NCI-H2196 treated with DMSO at 0.1 percent for 48 hours (cell line): ENCODE data around the gene FITM1.
A peak's percentile ranks its signal among the peaks of the same experiment; 100 is the strongest.

Experiments used
- DNase-seq: peaks from one replicate; lab custom pipeline; 2025; ENCODE audit not compliant: unreplicated experiment; lab: John Stamatoyannopoulos, UW

Gene FITM1

GRCh38 chr14:24179961-24180796 is 49.7 kb downstream of the FITM1 start:
- peak; percentile 36 for DNase-seq

GRCh38 chr14:24181371-24182077 is 51.1 kb downstream of the FITM1 start:
- DNase-seq = no peak
